ENCODE measurements around the gene LARP4B.

Gene LARP4B

GRCh38 chr10:759898-760477 is 171.5 kb downstream of the LARP4B start:
- ATAC-seq: no peak

All from activated CD4-positive, CD25-positive, alpha-beta regulatory T cell treated with anti-CD3 and anti-CD28 coated beads, Interleukin-2, amount 50 U/mL, for 24 hours (primary cell).